Calu3 (cell line): ENCODE data around the gene STEAP1B. TPM values are rescaled to one million over a fixed set of nuclear protein-coding genes. Genes with fewer than 3 reads are reported as not detected.

Experiments used
- BruUV-seq: library from RNA; stranded (reverse); fragments of 400-500 nt; replicated peaks from 2 replicates; lab custom pipeline; 2021; lab: Mats Ljungman, UMichigan
- CTCF ChIA-PET: fragments of 300-600 bp; sonication (Branson Sonifier 250); formaldehyde crosslinking; loops from one replicate; lab custom pipeline; 2022; ENCODE audit warnings: antibody characterized with exemption; lab: Charles Lee
- DNase-seq: peaks from one replicate; pipeline ENCODE4 v3.0.0; 2022
- H3K27ac Mint-ChIP-seq: one replicate; pipeline ENCODE4 v1.8.0; 2022; ENCODE audit warnings: mixed read lengths; ENCODE audit not compliant: unreplicated experiment
- H3K27me3 Mint-ChIP-seq: one replicate; pipeline ENCODE4 v1.8.0; 2022; ENCODE audit warnings: mixed read lengths; ENCODE audit not compliant: unreplicated experiment
- H3K36me3 Mint-ChIP-seq: one replicate; pipeline ENCODE4 v1.8.0; 2022; ENCODE audit warnings: mild to moderate bottlenecking, moderate library complexity, mixed read lengths; ENCODE audit not compliant: insufficient read depth, unreplicated experiment
- H3K4me1 Mint-ChIP-seq: one replicate; pipeline ENCODE4 v1.8.0; 2022; ENCODE audit warnings: mild to moderate bottlenecking, low read depth, mixed read lengths; ENCODE audit not compliant: unreplicated experiment
- H3K4me3 Mint-ChIP-seq: one replicate; pipeline ENCODE4 v1.8.0; 2022; ENCODE audit warnings: mild to moderate bottlenecking, low read depth, moderate library complexity, mixed read lengths; ENCODE audit not compliant: unreplicated experiment
- H3K9me3 Mint-ChIP-seq: one replicate; pipeline ENCODE4 v1.8.0; 2022; ENCODE audit warnings: low read depth, mixed read lengths; ENCODE audit not compliant: unreplicated experiment
- CTCF ChIP-seq: fragments of 200-600 bp; IDR thresholded peaks from one replicate; pipeline ENCODE4 v1.8.0; 2022; ENCODE audit warnings: antibody characterized with exemption; ENCODE audit not compliant: unreplicated experiment
- intact Hi-C: fragments of 100-400 bp; cut with micrococcal nuclease; formaldehyde crosslinking; loops from one replicate; pipeline ENCODE4 v1.10.0; 2022; ENCODE audit not compliant: unreplicated experiment
- total RNA-seq: library from RNA; stranded (reverse); gene quantifications from 2 replicates; pipeline ENCODE4 v1.2.3, GENCODE V29; 2022

Gene STEAP1B
- total RNA-seq, 1 experiment from 2014 or later = 2.6 TPM

- Mint-ChIP-seq H3K27ac (no peak overlapping the region), H3K36me3 (peaks cover 4% of the 10 kb centered on the region), H3K4me1 (peaks cover 22% of the 10 kb centered on the region), H3K9me3 (no peaks in the 10 kb centered on the region), H3K4me3 (no peak overlapping the region), H3K27me3 (no peaks in the 10 kb centered on the region)
- CTCF ChIA-PET = interaction anchor here (0.9 to 1.5 kb wide), 3 partner anchors 20 to 49 kb away, joined by 3 read pairs; no protein-coding TSS in a partner anchor
- no peak for TF ChIP-seq CTCF
- intact Hi-C loops = no loop called here
- BruUV-seq = no TSS peak
- DNase-seq = no peak
These were observed 99.7 kb downstream of the STEAP1B start for GRCh38 chr7:22400150-22400814.

- DNase-seq = no peak
- no peaks in the 10 kb centered on the region for H3K27me3 Mint-ChIP-seq
- TF ChIP-seq CTCF = no peak
- CTCF ChIA-PET = no interaction called here
- peaks cover 4% of the 10 kb centered on the region for H3K36me3 Mint-ChIP-seq
- H3K4me1 Mint-ChIP-seq = peaks cover 28% of the 10 kb centered on the region
- H3K27ac Mint-ChIP-seq = no peak overlapping the region
- H3K9me3 Mint-ChIP-seq = no peaks in the 10 kb centered on the region
- intact Hi-C loops = no loop called here
- no peak overlapping the region for H3K4me3 Mint-ChIP-seq
- no TSS peak for BruUV-seq
These were observed 100.4 kb downstream of the STEAP1B start for GRCh38 chr7:22399546-22399945.

- CTCF ChIA-PET = no interaction called here
- Mint-ChIP-seq H3K27ac (no peak overlapping the region), H3K27me3 (no peaks in the 10 kb centered on the region), H3K9me3 (no peaks in the 10 kb centered on the region), H3K4me3 (no peak overlapping the region), H3K4me1 (peaks cover 33% of the 10 kb centered on the region), H3K36me3 (peaks cover 4% of the 10 kb centered on the region)
- no TSS peak for BruUV-seq
- no peak for TF ChIP-seq CTCF
- no peak for DNase-seq
- intact Hi-C loops = no loop called here
These were observed 100.9 kb downstream of the STEAP1B start for GRCh38 chr7:22399091-22399490.

- Mint-ChIP-seq H3K27me3 (no peaks in the 10 kb centered on the region), H3K4me3 (no peak overlapping the region), H3K36me3 (peaks cover 4% of the 10 kb centered on the region), H3K27ac (no peak overlapping the region), H3K4me1 (peaks cover 41% of the 10 kb centered on the region), H3K9me3 (no peaks in the 10 kb centered on the region)
- intact Hi-C loops = no loop called here
- BruUV-seq = no TSS peak
- CTCF ChIA-PET = interaction anchor here (0.7 to 1.3 kb wide), 2 partner anchors 25 to 266 kb away, joined by 3 read pairs; no protein-coding TSS in a partner anchor
- no peak for TF ChIP-seq CTCF
- DNase-seq = no peak
These were observed 102.0 kb downstream of the STEAP1B start for GRCh38 chr7:22397981-22398380.
